K562 (cell line): ENCODE data around the gene LCA5L. TPM values are rescaled to one million over a fixed set of nuclear protein-coding genes. Genes with fewer than 3 reads are reported as not detected.
A peak's percentile ranks its signal among the peaks of the same experiment; 100 is the strongest.

Experiments
- CAMTA2 ChIP-seq: fragments of 250-450 bp; sonication (Bioruptor Pico); conservative IDR thresholded peaks from 2 replicates; pipeline ENCODE4 v1.5.1; 2022
- GTF2A2 ChIP-seq: IDR thresholded peaks from 2 replicates; pipeline ENCODE4 v1.6.1; 2016; ENCODE audit warnings: mild to moderate bottlenecking, missing genetic modification characterization, missing compliant biosample characterization
- GTF2E2 ChIP-seq: fragments of 200-800 bp; sonication (Bioruptor generic); IDR thresholded peaks from 2 replicates; pipeline ENCODE4 v1.6.1; 2016; ENCODE audit warnings: missing genetic modification characterization, missing compliant biosample characterization
- L3MBTL2 ChIP-seq: fragments of 450-650 bp; IDR thresholded peaks from 2 replicates; pipeline ENCODE4 v1.6.1; 2016; ENCODE audit warnings: mild to moderate bottlenecking, moderate library complexity
- MYC ChIP-seq, 2 experiments: fragments of 250-450 bp in 1 of 2; sonication (Bioruptor Pico) in 1 of 2; IDR thresholded peaks; 2 replicates each; pipeline versions ENCODE4 v1.5.1 to v1.6.1; 2012 to 2021; ENCODE audit warnings: low read depth in 2 of 2, borderline replicate concordance in 1 of 2, improper control_type of control experiment in 1 of 2, low read length in 1 of 2, mild to moderate bottlenecking in 1 of 2, moderate library complexity in 1 of 2
- PYGO2 ChIP-seq: fragments of 450-650 bp; IDR thresholded peaks from 2 replicates; pipeline ENCODE4 v1.6.1; 2016; ENCODE audit warnings: mild to moderate bottlenecking, missing genetic modification characterization, moderate library complexity, missing compliant biosample characterization
- RERE ChIP-seq: sonication (generic); formaldehyde crosslinking; IDR thresholded peaks from 2 replicates; pipeline ENCODE4 v1.8.0; 2023; ENCODE audit warnings: missing genetic modification reagents, mild to moderate bottlenecking, borderline replicate concordance
- SMAD4 ChIP-seq: fragments of 250-450 bp; sonication (Bioruptor Pico); conservative IDR thresholded peaks from 2 replicates; pipeline ENCODE4 v1.8.0; 2021; ENCODE audit warnings: inconsistent platforms, mild to moderate bottlenecking, moderate library complexity
- SMARCE1 ChIP-seq: fragments of 450-650 bp; IDR thresholded peaks from 2 replicates; pipeline ENCODE4 v1.7.1; 2016; ENCODE audit warnings: mild to moderate bottlenecking
- TBP ChIP-seq: optimal IDR thresholded peaks from 2 replicates; pipeline ENCODE3; 2011; ENCODE audit warnings: low read depth, low read length, improper control_type of control experiment
- ZNF24 ChIP-seq: fragments of 450-650 bp; IDR thresholded peaks from 2 replicates; pipeline ENCODE4 v1.6.1; 2016
- ZNF280A ChIP-seq: fragments of 450-650 bp; IDR thresholded peaks from 2 replicates; pipeline ENCODE4 v1.6.1; 2018; ENCODE audit warnings: mild to moderate bottlenecking, low read depth; ENCODE audit not compliant: partially characterized antibody
- ZNF583 ChIP-seq: fragments of 250-450 bp; sonication (Bioruptor Pico); IDR thresholded peaks from 2 replicates; pipeline ENCODE4 v1.4.0; 2020
- ZNF778 ChIP-seq: fragments of 450-650 bp; formaldehyde crosslinking; IDR thresholded peaks from 2 replicates; pipeline ENCODE4 v1.4.0; 2020; ENCODE audit warnings: mild to moderate bottlenecking, moderate library complexity
- polyA plus RNA-seq, 8 experiments: library from polyadenylated mRNA; depleted of rRNA in 4 of 8; stranded (reverse) in 5 of 8; unstranded in 3 of 8; fragments of >200 nt; fragmentation: Nextera tagmentation in 2 of 8; fragmentation: Illumina TruSeq in 1 of 8; extraction: Ambion mirVana in 2 of 8; extraction: Trizol in 1 of 8; gene quantifications; 2 replicates each; pipeline versions ENCODE4 v1.2.1 to v1.2.3, GENCODE V29; 2011 to 2014; ENCODE audit warnings: inconsistent platforms in 1 of 8, missing spikeins in 1 of 8
- total RNA-seq, 7 experiments: library from RNA; depleted of rRNA in 6 of 7; stranded (reverse); fragments of >200 nt in 6 of 7; fragmentation: Illumina TruSeq in 2 of 7; extraction: Trizol in 2 of 7; gene quantifications; 2 replicates each; pipeline versions ENCODE4 v1.2.1 to v1.2.3, GENCODE V29; 2011 to 2021; ENCODE audit warnings: low replicate concordance in 1 of 7
- TF ChIP-seq, protein P1 (sequence below), 2 experiments: IDR thresholded peaks; 2 replicates each; pipeline ENCODE4 v1.6.1; 2011; ENCODE audit warnings: borderline replicate concordance in 1 of 2, control low read depth in 1 of 2, low read depth in 1 of 2, low read length in 1 of 2, mild to moderate bottlenecking in 1 of 2, mixed read lengths in 1 of 2, moderate library complexity in 1 of 2; ENCODE audit not compliant: insufficient read depth in 1 of 2, insufficient read length in 1 of 2, poor library complexity in 1 of 2, severe bottlenecking in 1 of 2; ENCODE audit errors: extremely low read depth in 1 of 2
- TF ChIP-seq, protein P2 (sequence below): fragments of 250-450 bp; sonication (Bioruptor Pico); IDR thresholded peaks from 2 replicates; pipeline ENCODE4 v1.9.0; 2021; ENCODE audit warnings: mild to moderate bottlenecking
- TF ChIP-seq, protein P3 (sequence below): fragments of 450-650 bp; formaldehyde crosslinking; IDR thresholded peaks from 2 replicates; pipeline ENCODE4 v1.4.0; 2022; ENCODE audit warnings: missing genetic modification characterization

Gene LCA5L
- total and polyA plus RNA-seq, 9 of the 15 experiments (the other 6 are each of a cell fraction or from before 2014, with no cell fraction given) = 1.8 to 4.9 (median 3.8) TPM

DNA sequence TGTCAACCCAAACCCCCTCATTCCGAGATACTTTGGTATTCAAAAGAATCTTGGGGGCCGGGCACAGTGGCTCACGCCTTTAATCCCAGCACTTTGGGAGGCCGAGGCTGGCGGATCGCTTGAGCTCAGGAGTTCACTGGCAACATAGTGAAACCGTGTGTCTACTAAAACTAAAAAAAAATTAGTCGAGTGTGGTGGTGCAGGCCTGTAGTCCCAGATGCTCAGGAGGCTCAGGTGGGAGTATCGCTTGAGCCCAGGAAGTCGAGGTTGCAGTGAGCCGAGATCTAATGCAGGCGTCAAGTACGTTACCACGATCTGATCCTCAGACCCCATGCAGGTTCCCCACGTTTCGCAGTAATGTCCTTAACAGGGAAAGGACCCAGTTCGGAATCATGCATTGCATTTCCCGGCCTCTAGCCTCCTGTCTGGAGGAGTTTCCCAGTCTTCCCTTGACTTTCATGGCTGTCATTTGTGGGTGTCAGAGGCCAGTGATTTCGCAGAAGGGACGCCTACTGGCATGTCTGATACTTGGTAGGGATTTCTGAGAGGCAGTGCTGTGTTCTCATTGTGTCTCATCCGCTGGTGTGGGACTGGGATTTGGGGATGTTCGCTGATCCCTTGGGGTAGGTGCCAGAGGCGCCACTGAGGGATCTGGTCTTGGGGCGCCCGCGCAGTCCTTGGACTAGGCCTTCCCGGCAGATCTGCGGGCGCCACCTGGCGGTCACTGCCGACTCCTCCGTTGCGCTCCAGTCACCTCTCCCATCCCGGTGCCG lies 57.4 kb downstream of the LCA5L start (continued):
- no peak for TF ChIP-seq ZNF778
- TF ChIP-seq ZNF24 = 0 out of 2 replicates have a peak, but pooled peaks have one; percentile 65
- TF ChIP-seq ZNF280A = no peak
- TF ChIP-seq SMAD4 (CRISPR knock-in tag) = peak; percentile 62; the same call in 1 of the 2 replicates
- no peak for TF ChIP-seq ZNF583 (CRISPR knock-in tag)
- TF ChIP-seq GTF2A2 (tag) = no peak
- TF ChIP-seq L3MBTL2 = peak; percentile 90
- TF ChIP-seq PYGO2 (tag) = peak; percentile 45; the same call in 1 of the 2 replicates
- TF ChIP-seq MYC (IDR thresholded peaks at IDR 0.05; ENCODE audit: low read depth, low read length) = peak; percentile 75
- TF ChIP-seq MYC (CRISPR knock-in tag; IDR thresholded peaks at IDR 0.05; ENCODE audit: borderline replicate concordance, low read depth) = no peak
- TF ChIP-seq, protein P1, sequence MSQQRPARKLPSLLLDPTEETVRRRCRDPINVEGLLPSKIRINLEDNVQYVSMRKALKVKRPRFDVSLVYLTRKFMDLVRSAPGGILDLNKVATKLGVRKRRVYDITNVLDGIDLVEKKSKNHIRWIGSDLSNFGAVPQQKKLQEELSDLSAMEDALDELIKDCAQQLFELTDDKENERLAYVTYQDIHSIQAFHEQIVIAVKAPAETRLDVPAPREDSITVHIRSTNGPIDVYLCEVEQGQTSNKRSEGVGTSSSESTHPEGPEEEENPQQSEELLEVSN (IDR thresholded peaks at IDR 0.05; ENCODE audit: borderline replicate concordance in 1 of 2, extremely low read depth in 1 of 2, insufficient read depth in 1 of 2, insufficient read length in 1 of 2, low read depth in 1 of 2, low read length in 1 of 2, poor library complexity in 1 of 2, severe bottlenecking in 1 of 2) = peak; percentile 68 to 84
- TF ChIP-seq CAMTA2 (CRISPR knock-in tag) = no peak
- TF ChIP-seq, protein P2, sequence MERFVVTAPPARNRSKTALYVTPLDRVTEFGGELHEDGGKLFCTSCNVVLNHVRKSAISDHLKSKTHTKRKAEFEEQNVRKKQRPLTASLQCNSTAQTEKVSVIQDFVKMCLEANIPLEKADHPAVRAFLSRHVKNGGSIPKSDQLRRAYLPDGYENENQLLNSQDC (CRISPR knock-in tag) = no peak
- no peak for TF ChIP-seq RERE (CRISPR knock-in tag)
- TF ChIP-seq SMARCE1 = no peak
- TF ChIP-seq, protein P3, sequence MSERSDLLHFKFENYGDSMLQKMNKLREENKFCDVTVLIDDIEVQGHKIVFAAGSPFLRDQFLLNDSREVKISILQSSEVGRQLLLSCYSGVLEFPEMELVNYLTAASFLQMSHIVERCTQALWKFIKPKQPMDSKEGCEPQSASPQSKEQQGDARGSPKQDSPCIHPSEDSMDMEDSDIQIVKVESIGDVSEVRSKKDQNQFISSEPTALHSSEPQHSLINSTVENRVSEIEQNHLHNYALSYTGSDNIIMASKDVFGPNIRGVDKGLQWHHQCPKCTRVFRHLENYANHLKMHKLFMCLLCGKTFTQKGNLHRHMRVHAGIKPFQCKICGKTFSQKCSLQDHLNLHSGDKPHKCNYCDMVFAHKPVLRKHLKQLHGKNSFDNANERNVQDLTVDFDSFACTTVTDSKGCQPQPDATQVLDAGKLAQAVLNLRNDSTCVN = peak; percentile 66; the same call in 1 of the 2 replicates
- peak; percentile 49; the same call in 1 of the 2 replicates for TF ChIP-seq GTF2E2 (tag)
- TF ChIP-seq TBP = peak; percentile 59
